Psoas muscle (tissue), 8 donors: ENCODE measurements around the gene OR4D6. TPM values are rescaled to one million over a fixed set of nuclear protein-coding genes. Genes with fewer than 3 reads are reported as not detected.
A peak's percentile ranks its signal among the peaks of the same experiment; 100 is the strongest.
"Not testable (repeated sequence)": the region's sequence is repeated elsewhere in the genome, so short reads cannot be mapped to it uniquely, and the experiment has no call there.

Experiments used
- ATAC-seq, 4 donors: fragments of 200-7000 bp; cut with Tn5 transposase; one replicate each; pipeline ENCODE4 v1.9.1; 2020; ENCODE audit warnings: moderate library complexity in 3 of 4, mild to moderate bottlenecking in 2 of 4
- DNase-seq, 2 donors: peaks; one replicate each; pipeline ENCODE4 v3.0.0-alpha.2; 2020
- H3K27ac ChIP-seq: fragments of 200-600 bp; one replicate; pipeline ENCODE4 v1.8.0; 2022
- H3K27me3 ChIP-seq, 3 donors: fragments of 200-600 bp in 1 of 3; one replicate each; pipeline versions ENCODE4 v1.6.1 to v1.8.0; 2013 to 2022; ENCODE audit warnings: low read length in 2 of 3, mild to moderate bottlenecking in 2 of 3, moderate library complexity in 1 of 3; ENCODE audit not compliant: insufficient read depth in 3 of 3
- H3K36me3 ChIP-seq, 2 donors: fragments of 200-600 bp in 1 of 2; one replicate each; pipeline versions ENCODE4 v1.6.1 to v1.8.0; 2013 to 2022; ENCODE audit warnings: low read depth in 1 of 2, mild to moderate bottlenecking in 1 of 2, moderate library complexity in 1 of 2; ENCODE audit not compliant: insufficient read depth in 1 of 2
- H3K4me1 ChIP-seq: fragments of 200-600 bp; one replicate; pipeline ENCODE4 v1.8.0; 2022
- H3K4me3 ChIP-seq: fragments of 200-600 bp; one replicate; pipeline ENCODE4 v1.8.0; 2022; ENCODE audit warnings: mild to moderate bottlenecking
- H3K9me3 ChIP-seq: fragments of 200-600 bp; one replicate; pipeline ENCODE4 v1.8.0; 2022
- WGBS, 3 donors: extraction: QIAGEN DNeasy Blood & Tissue Kit; methylation state at CpG; one replicate each; pipeline versions ENCODE4 v1.1.6 to v1.1.7; 2013; 5-methylcytosine and 5-hydroxymethylcytosine counted together
- intact Hi-C, 2 donors: fragments of 100-400 bp; cut with DNase I; formaldehyde crosslinking; loops; one replicate each; pipeline versions ENCODE4 v1.11.0 to v1.14.2; 2022
- polyA plus RNA-seq, 3 donors: library from polyadenylated mRNA; stranded (reverse); fragments of 200-250 nt; gene quantifications; one replicate each; pipeline ENCODE4 v1.2.3, GENCODE V29; 2013
- total RNA-seq, 4 donors: library from RNA; stranded (reverse); fragmentation: NEBNext Ultra II Directional in 2 of 4; extraction: Animal tissue kit (Norgen Biotek cat#: 25700) in 2 of 4; gene quantifications; one replicate each; pipeline versions ENCODE4 v1.2.1 to v1.2.4, GENCODE V29; 2021 to 2023
- TF ChIP-seq, protein P1 (sequence below): fragments of 200-600 bp; IDR thresholded peaks from one replicate; pipeline ENCODE4 v1.8.0; 2022; ENCODE audit warnings: antibody characterized with exemption
- donor health status: healthy with polysubstance abuse.
- donor health status: DM: no; HTN: no; CAD: no; lungs with moderate emphysema.
- donor health status: Bipolar disorder and iron deficiency.
- donor health status: healthy.
- donor health status: DM: yes; HTN: yes; CAD: no.
- donor health status: DM: no; HTN: no; CAD: no.
- donor health status: DM: no; HTN: no; CAD: no.
- donor health status: DM: yes; HTN: yes; CAD: no.

The OR4D6 gene
- total and polyA plus RNA-seq, 7 donors, result not detected

DNA sequence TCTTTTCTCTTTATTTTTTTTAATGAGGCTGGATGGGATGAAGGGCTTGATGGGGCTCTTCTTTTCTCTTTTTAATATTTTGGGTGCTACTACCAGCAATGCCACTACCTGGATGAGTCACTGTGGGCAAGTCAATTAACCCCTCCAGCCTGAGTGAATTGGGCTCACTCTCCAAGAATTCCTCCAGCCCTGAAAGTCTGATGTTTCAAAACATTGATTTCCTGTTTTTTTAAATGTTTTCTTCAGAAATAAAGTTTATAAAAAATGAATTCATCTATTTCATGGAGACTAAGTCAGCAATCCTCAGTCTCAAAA, 29.7 kb upstream of the OR4D6 start:
- no peaks in the 10 kb centered on the region for H3K36me3 ChIP-seq
- H3K27ac ChIP-seq, result no peak overlapping the region
- DNase-seq (no peak), ATAC-seq (no peak)
- no peaks in the 10 kb centered on the region for H3K4me1 ChIP-seq
- H3K4me3 ChIP-seq, result no peak overlapping the region
- intact Hi-C loops, result loop anchor here in 1 of 2 donors (10.0 kb wide), 1 partner anchor 252 kb away; the partner anchor contains the start of gene DTX4
- H3K9me3 ChIP-seq, result no peaks in the 10 kb centered on the region
- H3K27me3 ChIP-seq, result no peaks in the 10 kb centered on the region
- TF ChIP-seq, protein P1, sequence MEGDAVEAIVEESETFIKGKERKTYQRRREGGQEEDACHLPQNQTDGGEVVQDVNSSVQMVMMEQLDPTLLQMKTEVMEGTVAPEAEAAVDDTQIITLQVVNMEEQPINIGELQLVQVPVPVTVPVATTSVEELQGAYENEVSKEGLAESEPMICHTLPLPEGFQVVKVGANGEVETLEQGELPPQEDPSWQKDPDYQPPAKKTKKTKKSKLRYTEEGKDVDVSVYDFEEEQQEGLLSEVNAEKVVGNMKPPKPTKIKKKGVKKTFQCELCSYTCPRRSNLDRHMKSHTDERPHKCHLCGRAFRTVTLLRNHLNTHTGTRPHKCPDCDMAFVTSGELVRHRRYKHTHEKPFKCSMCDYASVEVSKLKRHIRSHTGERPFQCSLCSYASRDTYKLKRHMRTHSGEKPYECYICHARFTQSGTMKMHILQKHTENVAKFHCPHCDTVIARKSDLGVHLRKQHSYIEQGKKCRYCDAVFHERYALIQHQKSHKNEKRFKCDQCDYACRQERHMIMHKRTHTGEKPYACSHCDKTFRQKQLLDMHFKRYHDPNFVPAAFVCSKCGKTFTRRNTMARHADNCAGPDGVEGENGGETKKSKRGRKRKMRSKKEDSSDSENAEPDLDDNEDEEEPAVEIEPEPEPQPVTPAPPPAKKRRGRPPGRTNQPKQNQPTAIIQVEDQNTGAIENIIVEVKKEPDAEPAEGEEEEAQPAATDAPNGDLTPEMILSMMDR, result no peak

DNA sequence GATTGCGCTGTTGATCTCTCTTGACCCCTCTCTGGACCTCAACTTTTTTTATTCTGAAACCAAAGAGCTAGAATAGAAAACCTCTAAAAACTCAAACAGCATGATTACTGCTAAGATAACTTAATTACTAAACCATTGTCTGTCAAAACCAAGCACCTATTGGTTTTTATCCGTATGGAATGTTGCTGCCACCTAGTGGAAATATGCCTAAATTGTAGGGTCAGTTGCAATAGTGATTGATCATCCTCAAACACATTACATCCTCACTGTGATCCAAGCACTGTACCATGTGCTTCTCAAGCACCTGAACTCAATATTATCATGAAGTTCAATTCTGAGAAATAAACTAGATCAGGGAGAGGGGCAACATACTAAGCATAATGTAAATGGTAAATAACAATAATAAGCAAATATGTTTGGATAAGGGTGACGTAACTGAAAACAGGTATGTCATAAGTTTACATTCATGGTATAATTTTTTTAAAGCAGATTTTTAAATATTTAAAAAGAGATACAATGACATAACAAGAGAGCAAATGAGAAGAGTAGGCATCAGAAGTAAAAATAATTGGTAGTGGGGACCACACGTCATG, 26.7 kb upstream of the OR4D6 start:
- 59 to 61% (median 61%) methylated on average over 4 of the region's 4 CpGs for WGBS, 3 donors
- Histone ChIP-seq H3K9me3 (no peaks in the 10 kb centered on the region), H3K4me1 (no peaks in the 10 kb centered on the region), H3K4me3 (no peak overlapping the region), H3K36me3 (no peaks in the 10 kb centered on the region), H3K27ac (no peak overlapping the region), H3K27me3 (no peaks in the 10 kb centered on the region)
- intact Hi-C loops, result loop anchor here in 1 of 2 donors (10.0 kb wide), 1 partner anchor 255 kb away; the partner anchor contains the start of gene DTX4
- ATAC-seq (no peak), DNase-seq (no peak)
- TF ChIP-seq, protein P1, result peak; percentile 45

DNA sequence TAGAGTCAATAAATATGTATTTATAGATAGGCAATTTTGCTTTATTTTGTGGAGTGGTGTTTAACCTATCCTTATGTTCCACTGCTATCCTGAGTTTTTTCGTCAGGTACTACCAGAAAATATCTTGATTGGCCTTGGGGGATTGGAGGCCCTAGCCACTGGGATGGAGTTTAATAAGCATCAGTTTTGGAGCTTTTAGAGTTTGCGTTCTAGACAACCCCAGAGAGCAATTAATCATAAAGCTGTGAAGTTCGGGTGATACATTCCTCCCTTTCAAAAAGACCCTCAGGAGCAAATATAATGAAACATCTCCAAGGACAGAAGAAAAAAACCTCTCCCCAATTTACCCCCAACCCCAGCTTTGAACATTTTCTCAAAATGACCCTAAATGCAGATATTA, 20.6 kb upstream of the OR4D6 start, which contains the start of gene OR5A1:
TSS of gene OR5A1 (plus strand) at position 301 of the 400 bp plus-strand sequence. CDS start 6,700 bp downstream, outside the sequence.
- H3K36me3 ChIP-seq, result no peaks in the 10 kb centered on the region
- intact Hi-C loops, result no loop called here
- no peak for ATAC-seq
- H3K4me1 ChIP-seq, result no peaks in the 10 kb centered on the region
- H3K27ac ChIP-seq, result no peak within 1 kb of the TSS
- no peaks in the 10 kb centered on the region for H3K27me3 ChIP-seq
- no peaks in the 10 kb centered on the region for H3K9me3 ChIP-seq
- no peak for DNase-seq
- no peak within 1 kb of the TSS for H3K4me3 ChIP-seq
- TF ChIP-seq, protein P1, result no peak
- WGBS, 3 donors, result 49 to 62% (median 60%) methylated on average over 3 of the region's 3 CpGs

DNA sequence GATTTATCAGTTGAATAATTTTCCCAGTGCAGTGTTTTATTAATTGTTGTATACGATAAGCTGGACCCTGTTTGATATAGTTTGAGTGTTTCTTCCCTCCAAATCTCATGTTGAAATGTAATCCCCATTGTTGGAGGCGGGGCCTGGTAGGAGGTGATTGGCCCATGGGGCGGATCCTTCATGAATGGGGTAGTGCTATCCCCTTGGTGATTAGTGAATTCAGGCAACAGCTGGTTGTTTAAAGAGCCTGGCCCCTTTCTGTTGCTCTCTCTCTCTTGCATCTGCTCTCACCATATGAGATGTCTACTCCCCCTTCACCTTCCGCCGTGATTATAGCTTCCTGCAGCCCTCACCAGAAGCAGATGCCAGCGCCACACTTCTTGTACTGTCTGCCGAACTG, 19.0 kb upstream of the OR4D6 start:
- Histone ChIP-seq H3K27me3 (no peaks in the 10 kb centered on the region), H3K36me3 (no peaks in the 10 kb centered on the region), H3K9me3 (no peaks in the 10 kb centered on the region), H3K27ac (no peak overlapping the region), H3K4me1 (no peaks in the 10 kb centered on the region), H3K4me3 (no peak overlapping the region)
- intact Hi-C loops, result no loop called here
- DNase-seq (no peak), ATAC-seq (no peak)
- WGBS, 3 donors, result 60 to 67% (median 64%) methylated on average over 7 of the region's 7 CpGs
- TF ChIP-seq, protein P1, result no peak

DNA sequence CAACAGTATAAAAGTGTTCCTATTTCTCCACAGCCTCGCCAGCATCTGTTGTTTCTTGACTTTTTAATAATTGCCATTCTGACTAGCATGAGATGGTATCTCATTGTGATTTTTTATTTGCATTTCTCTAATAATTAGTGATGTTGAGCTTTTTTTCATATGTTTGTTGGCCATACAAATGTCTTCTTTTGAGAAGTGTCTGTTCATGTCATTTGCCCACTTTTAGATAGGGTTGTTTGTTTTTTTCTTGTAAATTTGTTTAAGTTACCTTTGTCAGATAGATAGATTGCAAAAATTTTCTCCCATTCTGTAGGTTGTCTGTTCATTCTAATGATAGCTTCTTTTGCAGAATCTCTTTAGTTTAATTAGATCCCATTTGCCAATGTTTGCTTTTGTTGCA, 11.1 kb upstream of the OR4D6 start:
- H3K4me3 ChIP-seq, H3K27ac ChIP-seq, intact Hi-C loops, H3K36me3 ChIP-seq, H3K9me3 ChIP-seq, ATAC-seq, H3K4me1 ChIP-seq, H3K27me3 ChIP-seq, DNase-seq: not testable (repeated sequence)
- 63 to 69% (median 68%) methylated on average over 1 of the region's 1 CpG for WGBS, 3 donors
